GM21576 (cell line): Measurements from ENCODE around the gene SCRG1.

Experiments
- ATAC-seq: cut with Tn5 transposase; IDR thresholded peaks from one replicate; pipeline ENCODE4 v1.9.1; 2021; ENCODE audit warnings: mild to moderate bottlenecking, moderate library complexity; ENCODE audit not compliant: unreplicated experiment

The SCRG1 gene

GRCh38 chr4:173398779-173399415 lies at the start of gene SCRG1:
TSS of gene SCRG1 (minus strand) at chr4:173399116. CDS start at chr4:173391414, 7,702 bp downstream.
- no peak for ATAC-seq

GRCh38 chr4:173448103-173448502 lies 49.2 kb upstream of the SCRG1 start:
- ATAC-seq, result no peak

- peak; percentile 85 for ATAC-seq
Observed at GRCh38 chr4:173446416-173446815, 47.5 kb upstream of the SCRG1 start.

DNA sequence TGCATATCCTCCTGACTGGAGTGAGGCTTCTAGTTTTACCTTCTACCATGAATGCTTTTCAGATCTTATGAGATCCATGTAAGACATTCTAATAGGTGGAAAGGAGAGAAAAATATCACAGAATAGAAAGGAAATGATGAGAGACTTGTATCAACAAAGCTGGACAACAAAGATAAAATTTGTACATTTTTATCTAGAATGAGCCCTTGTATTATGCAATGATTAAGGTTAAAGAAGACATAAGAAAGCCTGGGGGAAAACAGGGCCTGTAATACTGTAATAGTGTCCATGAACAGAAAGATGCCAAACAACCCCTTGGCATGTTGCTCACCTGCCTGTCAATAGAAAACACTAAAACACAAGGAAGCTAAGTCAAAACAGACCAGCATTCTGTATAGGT lies 44.2 kb upstream of the SCRG1 start:
- no peak for ATAC-seq

DNA sequence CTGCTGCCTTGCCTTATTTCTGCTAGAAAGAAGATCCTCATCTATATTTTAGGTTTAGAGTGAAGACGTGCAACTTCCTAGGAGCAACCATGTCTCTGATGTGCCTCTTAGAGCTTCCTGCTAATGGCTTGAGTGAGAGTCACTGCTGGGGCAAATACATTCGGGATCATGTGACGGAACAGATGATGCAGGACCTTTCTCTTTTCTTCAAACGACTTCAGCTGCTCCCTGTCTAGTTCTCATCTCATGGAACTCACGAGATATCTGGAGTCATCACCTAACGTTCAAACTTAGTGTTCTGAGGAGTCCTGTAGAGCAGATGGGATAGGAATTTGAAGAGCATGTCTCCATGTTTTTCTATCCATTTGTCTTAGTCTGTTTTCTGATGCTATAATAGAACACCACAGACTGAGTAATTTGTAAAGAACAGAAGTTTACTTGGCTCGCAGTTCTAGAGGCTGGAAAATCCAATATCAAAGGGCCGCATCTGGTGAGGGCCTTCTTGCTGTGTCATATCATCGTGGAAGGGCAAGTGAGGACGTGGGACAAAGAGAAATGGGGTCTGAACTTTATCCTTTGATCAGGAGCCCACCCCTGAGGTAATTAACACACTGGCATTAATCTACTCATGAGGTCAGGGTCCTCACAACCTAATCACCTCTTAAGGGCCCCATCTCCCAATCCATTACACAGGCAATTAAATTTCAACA lies 43.5 kb upstream of the SCRG1 start:
- ATAC-seq, result no peak

GRCh38 chr4:173440888-173441287 lies 42.0 kb upstream of the SCRG1 start:
- no peak for ATAC-seq

GRCh38 chr4:173436771-173437265 lies 37.9 kb upstream of the SCRG1 start:
- ATAC-seq, result no peak

- ATAC-seq, result no peak
Observed at GRCh38 chr4:173436149-173436579, 37.2 kb upstream of the SCRG1 start.

GRCh38 chr4:173434231-173434630 lies 35.3 kb upstream of the SCRG1 start:
- ATAC-seq, result no peak

GRCh38 chr4:173433447-173433846 lies 34.5 kb upstream of the SCRG1 start:
- no peak for ATAC-seq

DNA sequence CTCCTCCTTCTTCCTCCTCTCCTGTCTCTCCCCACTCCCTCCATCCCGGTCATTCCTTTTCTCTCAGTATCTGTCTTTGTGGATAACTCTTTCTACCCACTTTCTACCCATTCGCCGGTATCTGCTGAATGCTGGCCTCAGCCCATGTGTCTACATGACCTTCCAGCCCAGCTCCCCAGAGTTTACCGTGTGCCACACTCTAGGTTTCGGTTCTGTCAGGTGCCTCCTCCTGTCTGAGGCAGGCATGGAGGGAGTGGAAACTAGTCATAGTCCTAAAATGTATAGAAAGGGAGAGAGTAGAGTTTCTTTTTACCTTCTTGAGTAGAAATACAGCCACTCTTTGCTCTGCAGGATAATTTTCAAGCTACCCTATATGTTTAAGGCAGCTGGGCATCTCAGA lies 33.5 kb upstream of the SCRG1 start:
- ATAC-seq, result no peak

DNA sequence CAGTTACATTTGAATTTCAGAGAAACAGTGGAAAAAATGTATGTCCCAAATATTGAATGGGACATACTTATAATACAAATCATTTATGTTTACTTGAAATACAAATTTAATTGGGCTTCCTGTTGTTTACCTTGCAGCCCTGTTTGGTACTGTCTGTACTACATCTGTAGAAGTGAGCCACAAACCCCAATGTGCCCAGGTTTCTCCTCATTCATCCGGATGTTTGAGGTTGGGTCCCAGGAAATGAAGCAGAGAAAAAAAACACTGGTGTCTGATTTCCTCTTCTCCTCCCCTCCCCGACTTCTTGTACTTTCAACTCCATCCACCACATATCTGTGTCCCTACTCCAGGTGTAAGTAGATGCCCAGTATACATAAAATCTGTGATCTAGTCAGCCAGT lies 27.1 kb upstream of the SCRG1 start:
- ATAC-seq, result no peak

- no peak for ATAC-seq
Observed at GRCh38 chr4:173424899-173425805, 26.2 kb upstream of the SCRG1 start.

DNA sequence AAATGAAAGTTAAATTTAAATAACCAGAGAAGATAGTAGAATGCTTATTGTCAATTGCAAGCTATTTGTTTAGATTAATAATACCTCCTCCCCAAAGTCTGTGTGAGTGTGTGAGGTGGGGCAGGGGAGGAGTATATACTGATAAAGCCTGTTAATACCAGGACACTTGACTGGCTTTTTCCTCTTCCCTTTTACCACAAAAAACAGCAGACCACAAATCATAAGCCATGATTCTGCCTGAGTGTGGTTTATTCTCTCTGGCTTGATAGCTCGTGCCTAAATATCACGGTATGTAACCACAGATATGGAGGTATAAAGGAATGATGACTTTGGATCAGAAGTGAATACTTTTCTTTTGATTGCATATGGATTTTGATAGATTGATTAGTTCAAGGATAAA lies 21.9 kb upstream of the SCRG1 start:
- no peak for ATAC-seq

- no peak for ATAC-seq
Observed at GRCh38 chr4:173420324-173420752, 21.4 kb upstream of the SCRG1 start.

DNA sequence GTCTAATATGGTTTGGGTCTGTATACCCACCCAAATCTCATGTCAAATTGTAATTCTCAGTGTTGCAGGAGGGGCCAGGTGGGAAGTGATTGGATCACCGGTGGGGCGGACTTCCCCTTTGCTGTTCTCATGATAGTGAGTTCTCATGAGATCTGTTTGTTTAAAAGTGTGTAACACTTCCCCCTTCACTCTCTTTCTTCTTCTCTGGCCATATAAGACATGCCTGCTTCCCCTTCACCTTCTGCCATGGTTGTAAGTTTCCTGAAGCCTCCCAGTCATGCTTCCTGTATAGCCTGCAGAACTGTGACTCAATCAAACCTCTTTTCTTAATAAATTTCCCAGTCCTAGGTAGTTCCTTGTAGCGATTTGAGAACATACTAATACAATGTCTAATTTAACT lies 19.7 kb upstream of the SCRG1 start:
- ATAC-seq, result no peak

- ATAC-seq, result no peak
Observed at GRCh38 chr4:173417833-173418232, 18.9 kb upstream of the SCRG1 start.

DNA sequence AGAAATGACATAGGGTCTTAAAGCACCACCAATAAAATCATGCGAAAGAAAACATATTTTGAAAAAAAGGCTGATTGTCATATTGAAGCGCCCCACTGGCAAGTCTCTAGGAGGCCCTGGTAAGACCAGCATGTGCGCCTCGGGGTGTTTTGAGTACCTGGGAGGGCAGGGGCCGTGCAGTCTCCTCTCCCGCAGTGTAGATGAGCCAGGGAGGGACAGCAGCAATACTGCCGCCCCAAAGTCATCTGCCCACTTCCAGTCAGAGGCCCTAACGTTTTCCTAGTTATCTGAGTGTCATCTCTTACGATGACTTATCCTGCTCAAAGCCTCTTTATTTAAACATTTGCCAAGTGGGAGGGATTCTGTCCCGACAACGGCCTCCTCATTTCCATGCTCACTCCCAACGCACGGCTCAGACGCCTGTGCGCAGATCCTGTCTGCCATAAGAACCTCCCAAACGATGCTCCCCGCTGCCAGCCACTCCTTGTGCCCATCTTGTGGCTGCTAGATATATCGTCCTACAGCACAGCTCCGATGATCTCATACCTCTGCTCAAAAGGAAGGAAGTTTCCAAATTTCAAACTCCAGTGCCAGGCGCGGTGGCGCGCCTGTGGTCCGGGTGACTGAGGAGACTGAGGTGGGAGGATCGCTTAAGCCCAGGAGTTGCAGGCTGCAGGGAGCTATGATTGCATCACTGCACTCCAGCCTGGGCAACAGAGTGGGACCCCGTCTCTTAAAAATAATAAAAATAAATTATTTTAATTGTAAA lies 17.2 kb upstream of the SCRG1 start:
- ATAC-seq, result no peak

GRCh38 chr4:173415092-173415491 lies 16.2 kb upstream of the SCRG1 start:
- ATAC-seq, result no peak

DNA sequence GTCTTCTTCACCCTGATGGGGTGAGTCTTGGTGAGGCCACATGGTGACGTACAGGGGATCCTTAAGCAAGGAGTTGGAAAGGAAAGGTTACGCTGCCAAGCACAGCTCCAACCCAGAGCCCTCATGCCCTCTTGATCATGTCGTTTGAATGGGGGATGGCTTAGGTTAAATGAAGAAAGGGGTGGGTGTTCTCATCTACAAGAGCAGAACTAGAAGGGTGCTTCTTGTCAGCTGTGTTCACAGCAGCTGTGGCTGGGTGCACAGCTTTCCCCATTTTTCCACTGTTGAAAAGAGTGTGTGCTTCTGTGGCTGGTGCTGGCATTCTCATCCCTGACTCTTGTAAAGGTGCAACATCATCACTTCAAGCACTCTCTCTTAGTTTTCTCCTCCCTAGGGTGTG lies 15.5 kb upstream of the SCRG1 start:
- no peak for ATAC-seq

- ATAC-seq, result no peak
Observed at GRCh38 chr4:173413036-173413435, 14.1 kb upstream of the SCRG1 start.
